ENCODE data around the gene RERE. TPM values are rescaled to one million over a fixed set of nuclear protein-coding genes. Genes with fewer than 3 reads are reported as not detected.

RERE gene
- total RNA-seq, 2 experiments from 2014 or later: 73.1 to 211 TPM

- POLR2A ChIA-PET: no interaction called here
- H3K4me1 ChIP-seq (ENCODE audit: insufficient read depth, low read length, poor library complexity, severe bottlenecking): peaks cover 9% of the 10 kb centered on the region
- H3K9me3 ChIP-seq (ENCODE audit: low read length): 0 out of 2 replicates have a peak, but pooled peaks cover under 1% of the 10 kb centered on the region
- BruUV-seq (replicated peaks): no TSS peak
- H3K79me2 ChIP-seq (ENCODE audit: insufficient read depth, low read depth, low read length): no peaks in the 10 kb centered on the region
- H3K4me3 ChIP-seq (ENCODE audit: low read depth, low read length, poor library complexity, severe bottlenecking): no peak overlapping the region
- H3K27ac ChIP-seq (ENCODE audit: low read depth, low read length, poor library complexity, severe bottlenecking): no peak overlapping the region
- H3K4me2 ChIP-seq (ENCODE audit: low read length): no peak overlapping the region
- H3K9me2 ChIP-seq (ENCODE audit: insufficient read depth, low read length): no peaks in the 10 kb centered on the region
- peaks cover 8% of the 10 kb centered on the region; the same call in 1 of the 2 replicates for H3K36me3 ChIP-seq (ENCODE audit: insufficient read depth, low read length)
- no peaks in the 10 kb centered on the region for H4K20me1 ChIP-seq (ENCODE audit: insufficient read depth, low read length)
- TF ChIP-seq EZH2phosphoT487 (IDR thresholded peaks at IDR 0.05; ENCODE audit: borderline replicate concordance, low read depth, low read length): no peak
- TF ChIP-seq, protein P1, sequence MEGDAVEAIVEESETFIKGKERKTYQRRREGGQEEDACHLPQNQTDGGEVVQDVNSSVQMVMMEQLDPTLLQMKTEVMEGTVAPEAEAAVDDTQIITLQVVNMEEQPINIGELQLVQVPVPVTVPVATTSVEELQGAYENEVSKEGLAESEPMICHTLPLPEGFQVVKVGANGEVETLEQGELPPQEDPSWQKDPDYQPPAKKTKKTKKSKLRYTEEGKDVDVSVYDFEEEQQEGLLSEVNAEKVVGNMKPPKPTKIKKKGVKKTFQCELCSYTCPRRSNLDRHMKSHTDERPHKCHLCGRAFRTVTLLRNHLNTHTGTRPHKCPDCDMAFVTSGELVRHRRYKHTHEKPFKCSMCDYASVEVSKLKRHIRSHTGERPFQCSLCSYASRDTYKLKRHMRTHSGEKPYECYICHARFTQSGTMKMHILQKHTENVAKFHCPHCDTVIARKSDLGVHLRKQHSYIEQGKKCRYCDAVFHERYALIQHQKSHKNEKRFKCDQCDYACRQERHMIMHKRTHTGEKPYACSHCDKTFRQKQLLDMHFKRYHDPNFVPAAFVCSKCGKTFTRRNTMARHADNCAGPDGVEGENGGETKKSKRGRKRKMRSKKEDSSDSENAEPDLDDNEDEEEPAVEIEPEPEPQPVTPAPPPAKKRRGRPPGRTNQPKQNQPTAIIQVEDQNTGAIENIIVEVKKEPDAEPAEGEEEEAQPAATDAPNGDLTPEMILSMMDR (conservative IDR thresholded peaks at IDR 0.05; ENCODE audit: low read length): no peak
- no peak for DNase-seq (ENCODE audit: low spot score)
- H2AFZ ChIP-seq (ENCODE audit: low read length): no peak overlapping the region
- CTCF ChIA-PET (ENCODE audit: unreplicated experiment): no interaction called here
- intact Hi-C loops (cut with micrococcal nuclease; ENCODE audit: unreplicated experiment): no loop called here
Measured at GRCh38 chr1:8598783-8599182, 218.7 kb downstream of the RERE start.

DNA sequence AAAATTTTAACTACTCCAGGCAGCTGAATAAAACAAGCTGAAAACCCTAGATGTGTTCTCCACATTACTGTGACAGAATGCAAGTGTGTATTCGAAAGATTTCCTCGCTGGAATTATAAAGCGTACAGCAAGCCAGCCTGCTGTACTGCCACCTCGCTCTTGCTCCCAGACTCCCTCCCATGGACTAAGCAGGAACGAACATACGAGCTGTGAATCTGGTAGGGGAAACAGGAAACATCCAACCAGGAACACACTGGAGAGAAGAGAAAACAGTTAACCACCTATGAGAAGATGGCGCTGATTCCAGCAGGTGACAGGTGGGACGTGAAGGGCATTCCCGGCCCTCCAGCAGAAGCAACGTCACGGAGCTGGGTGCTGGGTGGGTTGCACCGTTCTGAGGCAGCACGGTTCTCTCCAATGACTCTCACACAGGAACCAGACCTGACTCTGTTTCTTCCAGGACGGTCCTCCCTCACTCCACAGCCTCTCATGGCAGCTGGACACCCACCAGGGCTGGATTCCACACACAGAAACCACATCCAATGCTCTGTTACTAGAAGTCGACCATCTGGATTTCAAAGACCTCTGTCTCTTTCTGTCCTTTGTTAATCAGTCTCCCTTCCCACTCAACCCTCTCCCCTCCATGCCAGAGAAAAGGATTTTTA, 219.2 kb downstream of the RERE start:
- H2AFZ ChIP-seq (ENCODE audit: low read length): no peak overlapping the region
- no peak overlapping the region for H3K4me3 ChIP-seq (ENCODE audit: low read depth, low read length, poor library complexity, severe bottlenecking)
- 0 out of 2 replicates have a peak, but pooled peaks cover 6% of the 10 kb centered on the region for H3K9me3 ChIP-seq (ENCODE audit: low read length)
- intact Hi-C loops (cut with micrococcal nuclease; ENCODE audit: unreplicated experiment): no loop called here
- no peak overlapping the region for H3K4me2 ChIP-seq (ENCODE audit: low read length)
- ChIA-PET CTCF (ENCODE audit: unreplicated experiment) (no interaction called here), POLR2A (no interaction called here)
- BruUV-seq (replicated peaks): no TSS peak
- peaks cover 7% of the 10 kb centered on the region for H3K4me1 ChIP-seq (ENCODE audit: insufficient read depth, low read length, poor library complexity, severe bottlenecking)
- no peak overlapping the region for H3K27ac ChIP-seq (ENCODE audit: low read depth, low read length, poor library complexity, severe bottlenecking)
- peaks cover 12% of the 10 kb centered on the region; the same call in 1 of the 2 replicates for H3K36me3 ChIP-seq (ENCODE audit: insufficient read depth, low read length)
- H4K20me1 ChIP-seq (ENCODE audit: insufficient read depth, low read length): no peaks in the 10 kb centered on the region
- TF ChIP-seq, protein P1 (conservative IDR thresholded peaks at IDR 0.05; ENCODE audit: low read length): no peak
- no peak for TF ChIP-seq EZH2phosphoT487 (IDR thresholded peaks at IDR 0.05; ENCODE audit: borderline replicate concordance, low read depth, low read length)
- no peaks in the 10 kb centered on the region for H3K79me2 ChIP-seq (ENCODE audit: insufficient read depth, low read depth, low read length)
- DNase-seq (ENCODE audit: low spot score): no peak
- H3K9me2 ChIP-seq (ENCODE audit: insufficient read depth, low read length): no peaks in the 10 kb centered on the region

DNA sequence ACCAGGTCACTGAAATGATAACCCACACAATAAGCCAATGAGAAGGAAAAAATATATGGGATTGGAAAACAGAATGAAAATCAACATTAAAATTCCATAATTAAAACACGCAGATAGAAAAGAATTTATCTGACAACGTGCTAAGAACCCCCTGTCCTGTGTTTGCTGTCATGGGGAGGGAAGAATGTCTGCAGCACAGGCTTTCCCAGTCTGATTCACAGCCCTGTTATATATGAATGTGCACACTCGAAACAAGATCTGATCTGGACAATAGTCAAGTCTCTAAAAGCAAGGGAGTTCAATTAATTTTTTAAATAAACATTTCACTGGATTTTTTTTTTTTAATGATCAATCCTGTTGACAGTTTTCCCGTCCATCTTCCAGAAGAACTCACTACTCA, 220.0 kb downstream of the RERE start:
- ChIA-PET CTCF (ENCODE audit: unreplicated experiment) (no interaction called here), POLR2A (interaction anchor here (0.7 kb wide), 1 partner anchor 33 kb away, joined by 3 read pairs; no protein-coding TSS in a partner anchor)
- no TSS peak for BruUV-seq (replicated peaks)
- no peaks in the 10 kb centered on the region for H3K79me2 ChIP-seq (ENCODE audit: insufficient read depth, low read depth, low read length)
- TF ChIP-seq, protein P1 (conservative IDR thresholded peaks at IDR 0.05; ENCODE audit: low read length): no peak
- TF ChIP-seq EZH2phosphoT487 (IDR thresholded peaks at IDR 0.05; ENCODE audit: borderline replicate concordance, low read depth, low read length): no peak
- no peaks in the 10 kb centered on the region for H4K20me1 ChIP-seq (ENCODE audit: insufficient read depth, low read length)
- no peak for DNase-seq (ENCODE audit: low spot score)
- intact Hi-C loops (cut with micrococcal nuclease; ENCODE audit: unreplicated experiment): no loop called here
- peaks cover 2% of the 10 kb centered on the region for H3K4me1 ChIP-seq (ENCODE audit: insufficient read depth, low read length, poor library complexity, severe bottlenecking)
- H3K27ac ChIP-seq (ENCODE audit: low read depth, low read length, poor library complexity, severe bottlenecking): no peak overlapping the region
- 0 out of 2 replicates have a peak, but pooled peaks cover 6% of the 10 kb centered on the region for H3K9me3 ChIP-seq (ENCODE audit: low read length)
- no peak overlapping the region for H3K4me2 ChIP-seq (ENCODE audit: low read length)
- H3K36me3 ChIP-seq (ENCODE audit: insufficient read depth, low read length): peaks cover 12% of the 10 kb centered on the region; the same call in 1 of the 2 replicates
- H3K9me2 ChIP-seq (ENCODE audit: insufficient read depth, low read length): no peaks in the 10 kb centered on the region
- H2AFZ ChIP-seq (ENCODE audit: low read length): no peak overlapping the region
- no peak overlapping the region for H3K4me3 ChIP-seq (ENCODE audit: low read depth, low read length, poor library complexity, severe bottlenecking)

Data from OCI-LY7 (cell line).